Kidney (tissue), 22 donors: ENCODE data around the gene CBY1. TPM values are rescaled to one million over a fixed set of nuclear protein-coding genes. Genes with fewer than 3 reads are reported as not detected.
A peak's percentile ranks its signal among the peaks of the same experiment; 100 is the strongest.

Source experiments
- DNase-seq, 5 donors: peaks; one replicate each; pipeline ENCODE4 v3.0.0-alpha.2; 2013 to 2020
- FAIRE-seq: peaks from 2 replicates; lab custom pipeline; 2012; peaks lifted over from hg19 to GRCh38; lab: Jason Lieb, UNC
- H3K27ac ChIP-seq, 2 donors: one replicate each; pipeline ENCODE4 v1.7.0; 2013; ENCODE audit warnings: low read depth in 2 of 2, low read length in 2 of 2, inconsistent platforms in 1 of 2
- H3K27me3 ChIP-seq: one replicate; pipeline ENCODE4 v1.7.1; 2013; ENCODE audit warnings: low read length, inconsistent platforms; ENCODE audit not compliant: control insufficient read depth, insufficient read depth
- H3K36me3 ChIP-seq, 3 donors: one replicate each; pipeline versions ENCODE4 v1.7.0 to v1.7.1; 2013; ENCODE audit warnings: low read length in 3 of 3, control low read depth in 1 of 3, inconsistent platforms in 1 of 3; ENCODE audit not compliant: insufficient read depth in 3 of 3, control insufficient read depth in 2 of 3
- H3K4me1 ChIP-seq, 3 donors: one replicate each; pipeline versions ENCODE4 v1.7.0 to v1.7.1; 2013; ENCODE audit warnings: low read length in 3 of 3, inconsistent platforms in 1 of 3, low read depth in 1 of 3; ENCODE audit not compliant: control insufficient read depth in 2 of 3, insufficient read depth in 2 of 3
- H3K4me3 ChIP-seq, 3 donors: one replicate each; pipeline versions ENCODE4 v1.7.0 to v1.8.1; 2013; ENCODE audit warnings: low read length in 3 of 3, control low read depth in 1 of 3, inconsistent platforms in 1 of 3
- H3K9ac ChIP-seq, 3 donors: one replicate each; pipeline versions ENCODE4 v1.7.0 to v1.7.1; 2013; ENCODE audit warnings: low read length in 3 of 3, control low read depth in 1 of 3, inconsistent platforms in 1 of 3
- H3K9me3 ChIP-seq, 3 donors: one replicate each; pipeline versions ENCODE4 v1.7.0 to v1.7.1; 2013; ENCODE audit warnings: low read length in 3 of 3, control low read depth in 1 of 3, inconsistent platforms in 1 of 3; ENCODE audit not compliant: control insufficient read depth in 2 of 3, insufficient read depth in 1 of 3
- CTCF ChIP-seq: IDR thresholded peaks from 3 replicates; pipeline ENCODE4 v1.5.1; 2012; ENCODE audit warnings: mild to moderate bottlenecking, moderate library complexity, borderline replicate concordance; ENCODE audit not compliant: insufficient read depth; ENCODE audit errors: extremely low read depth
- intact Hi-C: fragments of 100-400 bp; cut with DNase I; formaldehyde crosslinking; loops from one replicate; pipeline ENCODE4 v1.11.1; 2022
- long read RNA-seq, 10 donors: library from polyadenylated mRNA in 1 of 10; unstranded in 1 of 10; transcript quantifications; one replicate each; pipeline ENCODE4 v2.0.0 and lab custom pipeline, GENCODE V29; 2021 to 2026
- polyA plus RNA-seq: library from polyadenylated mRNA; stranded (reverse); fragments of 350-450 nt; fragmentation: Illumina TruSeq; extraction: RNeasy Lipid Tissue Mini Kit (QIAGEN cat#74804); gene quantifications from one replicate; pipeline ENCODE4 v1.2.3, GENCODE V29; 2014; ENCODE audit warnings: low read depth, low replicate concordance; ENCODE audit not compliant: insufficient read depth
- total RNA-seq: library from RNA; stranded (reverse); fragmentation: NEBNext Ultra II Directional; extraction: Animal tissue kit (Norgen Biotek cat#: 25700); gene quantifications from one replicate; pipeline ENCODE4 v1.2.1, GENCODE V29; 2021
- donor health status: control.
- donor health status: control.
- donor health status: control.
- donor health status: control.
- donor health status: control.
- donor health status: DM: yes; HTN: yes; CAD: no.
- donor health status: Normal renal cell carcinoma (clear cell type).

The CBY1 gene
- 36.0 TPM for total RNA-seq
- 67.2 TPM for polyA plus RNA-seq
- long read RNA-seq, donor 1, transcript CBY1-201 (5 exons, 1,133 nt) = major isoform, 10 of 35 reads
- long read RNA-seq, donor 1, partial matches to known transcripts = 18 of 35 reads
- long read RNA-seq, donor 1, other reads (novel, unspliced or antisense) = 0 of 35 reads
- long read RNA-seq, donor 2, transcript CBY1-201 (5 exons, 1,133 nt) = major isoform, 25 of 29 reads
- long read RNA-seq, donor 2, partial matches to known transcripts = 0 of 29 reads
- long read RNA-seq, donor 2, other reads (novel, unspliced or antisense) = 0 of 29 reads
- long read RNA-seq, donor 3, transcript CBY1-201 (5 exons, 1,133 nt) = major isoform, 24 of 35 reads
- long read RNA-seq, donor 3, partial matches to known transcripts = 0 of 35 reads
- long read RNA-seq, donor 3, other reads (novel, unspliced or antisense) = 6 of 35 reads
- long read RNA-seq, donor 4, transcript CBY1-201 (5 exons, 1,133 nt) = major isoform, 22 of 27 reads
- long read RNA-seq, donor 4, partial matches to known transcripts = 0 of 27 reads
- long read RNA-seq, donor 4, other reads (novel, unspliced or antisense) = 0 of 27 reads
- long read RNA-seq, donor 5, partial matches to known transcripts = 0 of 1 reads
- long read RNA-seq, donor 5, other reads (novel, unspliced or antisense) = 0 of 1 reads
- long read RNA-seq, donor 6, transcript CBY1-201 (5 exons, 1,133 nt) = major isoform, 31 of 39 reads
- long read RNA-seq, donor 6, partial matches to known transcripts = 0 of 39 reads
- long read RNA-seq, donor 6, other reads (novel, unspliced or antisense) = 0 of 39 reads
- long read RNA-seq, donor 7, transcript CBY1-201 (5 exons, 1,133 nt) = major isoform, 16 of 26 reads
- long read RNA-seq, donor 7, partial matches to known transcripts = 2 of 26 reads
- long read RNA-seq, donor 7, other reads (novel, unspliced or antisense) = 4 of 26 reads
- long read RNA-seq, donor 8, transcript CBY1-201 (5 exons, 1,133 nt) = major isoform, 14 of 32 reads
- long read RNA-seq, donor 8, partial matches to known transcripts = 14 of 32 reads
- long read RNA-seq, donor 8, other reads (novel, unspliced or antisense) = 0 of 32 reads
- long read RNA-seq, donor 9, transcript CBY1-201 (5 exons, 1,133 nt) = major isoform, 12 of 15 reads
- long read RNA-seq, donor 9, partial matches to known transcripts = 0 of 15 reads
- long read RNA-seq, donor 9, other reads (novel, unspliced or antisense) = 0 of 15 reads
- long read RNA-seq, donor 10, transcript CBY1-201 (5 exons, 1,133 nt) = major isoform, 13 of 17 reads
- long read RNA-seq, donor 10, partial matches to known transcripts = 0 of 17 reads
- long read RNA-seq, donor 10, other reads (novel, unspliced or antisense) = 0 of 17 reads

GRCh38 chr22:38656256-38657044 is at the start of gene CBY1, which contains the start of gene FAM227A:
CBY1 (plus strand) TSS chr22:38656638; CDS start chr22:38668055, 11,417 bp downstream.
FAM227A (minus strand) TSS chr22:38656392; CDS start chr22:38650168, 6,224 bp downstream.
- TF ChIP-seq CTCF = no peak
- Histone ChIP-seq H3K4me3 (peak within 1 kb of the TSS; percentile 81 to 93 (median 91)), H3K9me3 (no peaks in the 10 kb centered on the region), H3K27ac (peak within 1 kb of the TSS; percentile 97 to 98), H3K4me1 (peaks cover 2 to 12% (median 7%) of the 10 kb centered on the region in 3 donors), H3K27me3 (no peaks in the 10 kb centered on the region), H3K36me3 (no peaks in the 10 kb centered on the region), H3K9ac (peak within 1 kb of the TSS; percentile 76 to 94 (median 89))
- no peak for FAIRE-seq
- DNase-seq = peak; percentile 92 to 96 (median 95)
- intact Hi-C loops = no loop called here

- TF ChIP-seq CTCF = no peak
- H3K36me3 ChIP-seq = no peaks in the 10 kb centered on the region
- H3K4me1 ChIP-seq = no peaks in the 10 kb centered on the region
- no peak for FAIRE-seq
- DNase-seq = no peak
- no peaks in the 10 kb centered on the region for H3K27me3 ChIP-seq
- no peak overlapping the region for H3K9ac ChIP-seq
- no peaks in the 10 kb centered on the region for H3K9me3 ChIP-seq
- no peak overlapping the region for H3K27ac ChIP-seq
- intact Hi-C loops = no loop called here
- no peak overlapping the region for H3K4me3 ChIP-seq
Measured at GRCh38 chr22:38607680-38608079, 48.8 kb upstream of the CBY1 start.
